H1 (cell line): ENCODE results near the gene MGAT5B. TPM values are rescaled to one million over a fixed set of nuclear protein-coding genes. Genes with fewer than 3 reads are reported as not detected.

ENCODE experiments used
- CTCF ChIA-PET: fragments of 300-600 bp; sonication (Branson Sonifier 250); formaldehyde crosslinking; loops from one replicate; lab custom pipeline; 2021; ENCODE audit not compliant: partially characterized antibody; lab: Charles Lee
- POLR2A ChIA-PET: fragments of 300-600 bp; sonication (Branson Sonifier 250); formaldehyde crosslinking; loops from one replicate; lab custom pipeline; 2021; ENCODE audit warnings: inconsistent platforms; ENCODE audit not compliant: partially characterized antibody; lab: Charles Lee
- DNase-seq, 2 experiments: peaks; one replicate each; pipeline versions ENCODE4 v3.0.0 to v3.0.0-alpha.2; 2010 to 2022; ENCODE audit warnings: low spot score in 2 of 2, low read depth in 1 of 2, mixed read lengths in 1 of 2
- FAIRE-seq: peaks from 2 replicates; lab custom pipeline; 2011; peaks lifted over from hg19 to GRCh38; lab: Jason Lieb, UNC
- H2AFZ ChIP-seq: 2 replicates; pipeline ENCODE4 v1.8.1; 2012; ENCODE audit warnings: low read length, inconsistent platforms
- H2AK5ac ChIP-seq: 2 replicates; pipeline ENCODE4 v1.6.1; 2013; ENCODE audit warnings: low read depth, low read length
- H2BK120ac ChIP-seq: replicated peaks from 2 replicates; pipeline ENCODE3; 2013; ENCODE audit warnings: low read depth, low read length, inconsistent platforms
- H2BK12ac ChIP-seq: 2 replicates; pipeline ENCODE4 v1.6.1; 2013; ENCODE audit warnings: low read depth, low read length
- H2BK15ac ChIP-seq: 2 replicates; pipeline ENCODE4 v1.6.1; 2013; ENCODE audit warnings: low read length
- H2BK20ac ChIP-seq: 2 replicates; pipeline ENCODE4 v1.6.1; 2013; ENCODE audit warnings: low read length
- H2BK5ac ChIP-seq: 2 replicates; pipeline ENCODE4 v1.6.1; 2013; ENCODE audit warnings: low read depth, low read length
- H3K14ac ChIP-seq: 2 replicates; pipeline ENCODE4 v1.6.1; 2013; ENCODE audit warnings: inconsistent platforms; ENCODE audit not compliant: insufficient read length
- H3K18ac ChIP-seq: 2 replicates; pipeline ENCODE4 v1.6.1; 2013; ENCODE audit warnings: low read length; ENCODE audit errors: extremely low read depth
- H3K23ac ChIP-seq: 2 replicates; pipeline ENCODE4 v1.6.1; 2013; ENCODE audit warnings: inconsistent platforms; ENCODE audit not compliant: insufficient read length
- H3K23me2 ChIP-seq: 2 replicates; pipeline ENCODE4 v1.6.1; 2013; ENCODE audit warnings: low read depth, low read length
- H3K27ac ChIP-seq: 2 replicates; pipeline ENCODE4 v1.6.1; 2011; ENCODE audit warnings: low read depth, low read length, inconsistent platforms
- H3K27me3 ChIP-seq, 4 experiments: replicated peaks in 1 of 4; 1 replicate in 1 of 4; 2 replicates in 3 of 4; pipeline versions ENCODE4 v1.6.1 to v1.8.1; 2011 to 2013; ENCODE audit warnings: low read length in 3 of 4, mild to moderate bottlenecking in 3 of 4, inconsistent platforms in 2 of 4, mixed read lengths in 2 of 4, moderate library complexity in 1 of 4; ENCODE audit not compliant: control insufficient read depth in 3 of 4, insufficient read depth in 3 of 4; ENCODE audit errors: extremely low read depth in 1 of 4
- H3K36me3 ChIP-seq, 4 experiments: 2 replicates each; pipeline versions ENCODE4 v1.6.1 to v1.8.1; 2011 to 2013; ENCODE audit warnings: mild to moderate bottlenecking in 4 of 4, low read length in 3 of 4, moderate library complexity in 2 of 4, control low read depth in 1 of 4, inconsistent platforms in 1 of 4; ENCODE audit not compliant: insufficient read depth in 4 of 4, control insufficient read depth in 2 of 4
- H3K4ac ChIP-seq: replicated peaks from 2 replicates; pipeline ENCODE3; 2013; ENCODE audit warnings: low read length, low read depth, mixed read lengths, inconsistent platforms; ENCODE audit not compliant: insufficient read length
- H3K4me1 ChIP-seq, 4 experiments: replicated peaks in 1 of 4; 1 replicate in 1 of 4; 2 replicates in 3 of 4; pipeline versions ENCODE4 v1.6.1 to v1.8.1; 2011 to 2013; ENCODE audit warnings: low read length in 3 of 4, inconsistent platforms in 2 of 4, mixed read lengths in 1 of 4; ENCODE audit not compliant: insufficient read depth in 4 of 4, control insufficient read depth in 3 of 4
- H3K4me2 ChIP-seq, 2 experiments: 2 replicates each; pipeline versions ENCODE4 v1.6.1 to v1.8.1; 2011 to 2013; ENCODE audit warnings: low read depth in 2 of 2, low read length in 2 of 2, control low read depth in 1 of 2, inconsistent platforms in 1 of 2, mild to moderate bottlenecking in 1 of 2; ENCODE audit not compliant: insufficient read depth in 1 of 2
- H3K4me3 ChIP-seq, 4 experiments: fragments of 200-600, 300-600 bp in 1 of 4; sonication (generic), shearing (Covaris generic), sonication (Bioruptor Twin) in 1 of 4; 2 replicates each; pipeline versions ENCODE4 v1.5.1 to v1.8.1; 2011 to 2016; ENCODE audit warnings: low read length in 4 of 4, low read depth in 3 of 4, control low read depth in 2 of 4, inconsistent platforms in 2 of 4, mild to moderate bottlenecking in 2 of 4, mixed read lengths in 1 of 4, moderate library complexity in 1 of 4; ENCODE audit not compliant: insufficient read depth in 2 of 4; ENCODE audit errors: extremely low read depth in 1 of 4
- H3K56ac ChIP-seq: replicated peaks from 2 replicates; pipeline ENCODE3; 2013; ENCODE audit warnings: low read depth, mild to moderate bottlenecking, mixed read lengths, low read length, inconsistent platforms; ENCODE audit not compliant: insufficient read length
- H3K79me1 ChIP-seq: 2 replicates; pipeline ENCODE4 v1.6.1; 2013; ENCODE audit warnings: low read depth, low read length, control low read depth
- H3K79me2 ChIP-seq, 2 experiments: 2 replicates each; pipeline versions ENCODE4 v1.6.1 to v1.8.1; 2012 to 2013; ENCODE audit warnings: low read length in 2 of 2, mild to moderate bottlenecking in 2 of 2, inconsistent platforms in 1 of 2; ENCODE audit not compliant: insufficient read depth in 2 of 2, control insufficient read depth in 1 of 2
- H3K9ac ChIP-seq, 4 experiments: replicated peaks in 1 of 4; 1 replicate in 1 of 4; 2 replicates in 3 of 4; pipeline versions ENCODE4 v1.6.1 to v1.8.1; 2011 to 2013; ENCODE audit warnings: low read depth in 3 of 4, low read length in 3 of 4, control low read depth in 2 of 4, mild to moderate bottlenecking in 2 of 4, moderate library complexity in 2 of 4, inconsistent platforms in 1 of 4; ENCODE audit errors: extremely low read depth in 1 of 4
- H3K9me3 ChIP-seq, 2 experiments: 2 replicates each; pipeline versions ENCODE4 v1.6.1 to v1.8.1; 2012 to 2013; ENCODE audit warnings: mild to moderate bottlenecking in 2 of 2, moderate library complexity in 2 of 2, control low read depth in 1 of 2, inconsistent platforms in 1 of 2, low read depth in 1 of 2, low read length in 1 of 2, mixed read lengths in 1 of 2; ENCODE audit not compliant: insufficient read depth in 2 of 2
- H4K20me1 ChIP-seq, 2 experiments: replicated peaks in 1 of 2; 2 replicates each; pipeline versions ENCODE3 to v1.8.1; 2011 to 2013; ENCODE audit warnings: inconsistent platforms in 2 of 2, low read length in 2 of 2, mild to moderate bottlenecking in 1 of 2; ENCODE audit not compliant: insufficient read depth in 2 of 2, control insufficient read depth in 1 of 2
- H4K5ac ChIP-seq: 2 replicates; pipeline ENCODE4 v1.6.1; 2013; ENCODE audit warnings: low read length, low read depth, mixed read lengths, inconsistent platforms; ENCODE audit not compliant: insufficient read length
- H4K8ac ChIP-seq: 2 replicates; pipeline ENCODE4 v1.8.0; 2013; ENCODE audit warnings: mild to moderate bottlenecking, moderate library complexity, low read length, inconsistent platforms; ENCODE audit not compliant: insufficient read depth; ENCODE audit errors: extremely low read depth
- H4K91ac ChIP-seq: replicated peaks from 2 replicates; pipeline ENCODE3; 2013; ENCODE audit warnings: low read length, mixed read lengths, inconsistent platforms; ENCODE audit not compliant: insufficient read length
- CHD1 ChIP-seq: IDR thresholded peaks from 2 replicates; pipeline ENCODE4 v1.6.1; 2012; ENCODE audit warnings: low read depth, low read length, improper control_type of control experiment
- MAFK ChIP-seq: IDR thresholded peaks from 2 replicates; pipeline ENCODE4 v1.6.1; 2012; ENCODE audit warnings: low read depth, mild to moderate bottlenecking, improper control_type of control experiment, low read length
- RAD21 ChIP-seq, 2 experiments: IDR thresholded peaks in 1 of 2; conservative IDR thresholded peaks in 1 of 2; 2 replicates each; pipeline ENCODE4 v1.6.1; 2011; ENCODE audit warnings: low read depth in 2 of 2, low read length in 2 of 2, improper control_type of control experiment in 1 of 2, inconsistent platforms in 1 of 2, mild to moderate bottlenecking in 1 of 2, moderate library complexity in 1 of 2
- SIRT6 ChIP-seq: IDR thresholded peaks from one replicate; pipeline ENCODE4 v1.7.1; 2012; ENCODE audit warnings: low read length, inconsistent platforms
- TEAD4 ChIP-seq: IDR thresholded peaks from 2 replicates; pipeline ENCODE4 v1.6.1; 2012; ENCODE audit warnings: low read depth, low read length, inconsistent platforms, mixed read lengths
- ZNF274 ChIP-seq: IDR thresholded peaks from 2 replicates; pipeline ENCODE4 v1.7.0; 2012; ENCODE audit warnings: low read length, borderline replicate concordance; ENCODE audit errors: extremely low read depth
- WGBS, 2 experiments: shearing (Covaris generic) in 1 of 2; methylation state at CpG; one replicate each; pipeline versions ENCODE4 v1.1.6 to v1.1.7; 2013 to 2015; ENCODE audit warnings: low lambda C conversion rate in 2 of 2, mixed read lengths in 2 of 2, inconsistent platforms in 1 of 2, low coverage in 1 of 2, missing lambda C conversion rate in 1 of 2; ENCODE audit not compliant: insufficient replicate concordance in 2 of 2, insufficient coverage in 1 of 2, insufficient read length in 1 of 2; ENCODE audit errors: extremely low coverage in 1 of 2, missing lambda C conversion rate in 1 of 2; 5-methylcytosine and 5-hydroxymethylcytosine counted together
- polyA plus RNA-seq, 7 experiments: library from polyadenylated mRNA; depleted of rRNA in 3 of 7; stranded (reverse) in 5 of 7; unstranded in 2 of 7; fragments of >200 nt in 5 of 7; fragments of 200-250 nt in 2 of 7; gene quantifications; 1 replicate in 5 of 7; 2 replicates in 1 of 7; 4 replicates in 1 of 7; pipeline versions ENCODE4 v1.2.1 to v1.2.3, GENCODE V29; 2011 to 2013; ENCODE audit warnings: missing spikeins in 2 of 7, mixed read lengths in 2 of 7
- total RNA-seq: library from RNA; stranded (reverse); fragmentation: NEBNext Ultra II Directional; extraction: Animal tissue kit (Norgen Biotek cat#: 25700); gene quantifications from 2 replicates; pipeline ENCODE4 v1.2.1, GENCODE V29; 2021
- TF ChIP-seq, protein P1 (sequence below): IDR thresholded peaks from 2 replicates; pipeline ENCODE4 v1.6.1; 2012; ENCODE audit warnings: inconsistent platforms
- TF ChIP-seq, protein P2 (sequence below), 3 experiments: IDR thresholded peaks; 1 replicate in 2 of 3; 2 replicates in 1 of 3; pipeline versions ENCODE4 v1.5.1 to v1.6.1; 2011; ENCODE audit warnings: low read length in 3 of 3, mild to moderate bottlenecking in 3 of 3, inconsistent platforms in 2 of 3, low read depth in 1 of 3, moderate library complexity in 1 of 3; ENCODE audit not compliant: insufficient read depth in 1 of 3; ENCODE audit errors: control extremely low read depth in 1 of 3
- TF ChIP-seq, protein P3 (sequence below): IDR thresholded peaks from 2 replicates; pipeline ENCODE4 v1.6.1; 2011; ENCODE audit warnings: low read depth, mild to moderate bottlenecking, low read length; ENCODE audit not compliant: insufficient read depth

The MGAT5B gene
- total and polyA plus RNA-seq, 2 of the 8 experiments (the other 6 are each of a cell fraction or from before 2014, with no cell fraction given) = 7.9 to 8.2 TPM

DNA sequence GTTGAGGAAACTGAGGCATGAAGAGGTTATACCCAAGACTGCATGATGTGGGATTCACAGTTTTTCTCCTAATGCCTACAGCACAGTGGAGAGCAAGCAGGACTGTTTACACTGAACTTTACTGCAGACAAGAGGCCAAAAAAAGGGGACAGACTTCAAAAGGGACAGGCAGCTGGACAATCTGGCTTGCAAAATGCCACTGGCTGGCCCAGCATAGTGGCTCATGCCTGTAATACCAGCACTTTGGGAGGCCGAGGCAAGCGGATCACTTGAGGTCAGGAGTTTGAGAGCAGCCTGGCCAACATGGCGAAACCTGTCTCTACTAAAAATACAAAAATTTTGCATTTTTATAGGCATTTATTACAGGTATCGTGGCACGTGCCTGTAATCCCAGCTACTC, 2.0 kb upstream of the MGAT5B start:
- 95% methylated on average over 5 of the region's 5 CpGs; no CpG with 5 or more reads in 1 of the 2 experiments for WGBS, 2 experiments
- H4K20me1 ChIP-seq = peaks cover 0 to 5% of the 10 kb centered on the region in 2 experiments
- no peak overlapping the region for H3K4ac ChIP-seq
- H3K14ac ChIP-seq = no peak overlapping the region
- no peak overlapping the region for H3K23ac ChIP-seq
- H3K18ac ChIP-seq = no peak overlapping the region
- no peak overlapping the region for H3K56ac ChIP-seq
- TF ChIP-seq TEAD4 = no peak
- no peak for TF ChIP-seq SIRT6
- TF ChIP-seq, protein P1, sequence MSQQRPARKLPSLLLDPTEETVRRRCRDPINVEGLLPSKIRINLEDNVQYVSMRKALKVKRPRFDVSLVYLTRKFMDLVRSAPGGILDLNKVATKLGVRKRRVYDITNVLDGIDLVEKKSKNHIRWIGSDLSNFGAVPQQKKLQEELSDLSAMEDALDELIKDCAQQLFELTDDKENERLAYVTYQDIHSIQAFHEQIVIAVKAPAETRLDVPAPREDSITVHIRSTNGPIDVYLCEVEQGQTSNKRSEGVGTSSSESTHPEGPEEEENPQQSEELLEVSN = no peak
- TF ChIP-seq MAFK = no peak
- no peak for TF ChIP-seq CHD1
- TF ChIP-seq, protein P2, sequence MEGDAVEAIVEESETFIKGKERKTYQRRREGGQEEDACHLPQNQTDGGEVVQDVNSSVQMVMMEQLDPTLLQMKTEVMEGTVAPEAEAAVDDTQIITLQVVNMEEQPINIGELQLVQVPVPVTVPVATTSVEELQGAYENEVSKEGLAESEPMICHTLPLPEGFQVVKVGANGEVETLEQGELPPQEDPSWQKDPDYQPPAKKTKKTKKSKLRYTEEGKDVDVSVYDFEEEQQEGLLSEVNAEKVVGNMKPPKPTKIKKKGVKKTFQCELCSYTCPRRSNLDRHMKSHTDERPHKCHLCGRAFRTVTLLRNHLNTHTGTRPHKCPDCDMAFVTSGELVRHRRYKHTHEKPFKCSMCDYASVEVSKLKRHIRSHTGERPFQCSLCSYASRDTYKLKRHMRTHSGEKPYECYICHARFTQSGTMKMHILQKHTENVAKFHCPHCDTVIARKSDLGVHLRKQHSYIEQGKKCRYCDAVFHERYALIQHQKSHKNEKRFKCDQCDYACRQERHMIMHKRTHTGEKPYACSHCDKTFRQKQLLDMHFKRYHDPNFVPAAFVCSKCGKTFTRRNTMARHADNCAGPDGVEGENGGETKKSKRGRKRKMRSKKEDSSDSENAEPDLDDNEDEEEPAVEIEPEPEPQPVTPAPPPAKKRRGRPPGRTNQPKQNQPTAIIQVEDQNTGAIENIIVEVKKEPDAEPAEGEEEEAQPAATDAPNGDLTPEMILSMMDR (IDR thresholded peaks at IDR 0.05; ENCODE audit: control extremely low read depth in 1 of 3, insufficient read depth in 1 of 3, low read depth in 1 of 3, low read length in 3 of 3) = no peak
- TF ChIP-seq RAD21 (IDR thresholded peaks at IDR 0.05 in 1 of 2, conservative IDR thresholded peaks at IDR 0.05 in 1 of 2; ENCODE audit: low read depth in 2 of 2, low read length in 2 of 2) = no peak
- TF ChIP-seq ZNF274 = no peak
- TF ChIP-seq, protein P3, sequence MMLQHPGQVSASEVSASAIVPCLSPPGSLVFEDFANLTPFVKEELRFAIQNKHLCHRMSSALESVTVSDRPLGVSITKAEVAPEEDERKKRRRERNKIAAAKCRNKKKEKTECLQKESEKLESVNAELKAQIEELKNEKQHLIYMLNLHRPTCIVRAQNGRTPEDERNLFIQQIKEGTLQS = no peak
- H3K27me3 ChIP-seq = peaks cover 4 to 26% (median 17%) of the 10 kb centered on the region in 4 experiments; a peak in 6 of 7 replicates
- H3K36me3 ChIP-seq = no peaks in the 10 kb centered on the region
- DNase-seq = no peak
- H2AK5ac ChIP-seq = no peak overlapping the region
- H3K27ac ChIP-seq = no peak overlapping the region
- H4K91ac ChIP-seq = no peak overlapping the region
- H3K9ac ChIP-seq = no peak overlapping the region
- no peaks in the 10 kb centered on the region for H3K9me3 ChIP-seq
- no peak overlapping the region for H2BK120ac ChIP-seq
- no peak for FAIRE-seq
- H3K4me1 ChIP-seq = peaks cover 5 to 17% (median 11%) of the 10 kb centered on the region in 4 experiments; a peak in 6 of 7 replicates
- ChIA-PET CTCF (interaction anchor here (1.6 kb wide), 1 partner anchor 23 kb away, joined by 3 read pairs; no protein-coding TSS in a partner anchor), POLR2A (interaction anchor here (0.6 kb wide), 1 partner anchor 599 kb away, joined by 3 read pairs; no protein-coding TSS in a partner anchor)
- no peaks in the 10 kb centered on the region for H3K79me2 ChIP-seq
- no peaks in the 10 kb centered on the region; the same call in 1 of the 2 replicates for H3K79me1 ChIP-seq
- H3K4me2 ChIP-seq = no peak overlapping the region
- no peak overlapping the region for H2BK5ac ChIP-seq
- no peak overlapping the region for H4K5ac ChIP-seq
- H2AFZ ChIP-seq = no peak overlapping the region
- H3K4me3 ChIP-seq = no peak overlapping the region
- no peak overlapping the region for H2BK20ac ChIP-seq
- H2BK15ac ChIP-seq = no peak overlapping the region
- H3K23me2 ChIP-seq = peaks cover 16% of the 10 kb centered on the region; the same call in 1 of the 2 replicates
- H4K8ac ChIP-seq = no peak overlapping the region
- peak overlapping the region; percentile 6; the same call in 1 of the 2 replicates for H2BK12ac ChIP-seq
